Spleen (tissue), 11 donors: ENCODE data around the gene GRIK2. TPM values are rescaled to one million over a fixed set of nuclear protein-coding genes. Genes with fewer than 3 reads are reported as not detected.

Experiments used
- DNase-seq: peaks from one replicate; pipeline ENCODE4 v3.0.0-alpha.2; 2020
- H3K27ac ChIP-seq, 8 donors: fragments of 200-600 bp; sonication (generic) in 7 of 8; 1 replicate in 4 of 8; 2 replicates in 4 of 8; pipeline versions ENCODE4 v1.5.0 to v1.8.0; 2016 to 2021; ENCODE audit warnings: inconsistent platforms in 4 of 8, mild to moderate bottlenecking in 4 of 8, moderate library complexity in 1 of 8
- H3K27me3 ChIP-seq, 7 donors: fragments of 200-600 bp; sonication (generic) in 6 of 7; replicated peaks in 1 of 7; 1 replicate in 4 of 7; 2 replicates in 3 of 7; pipeline versions ENCODE4 v1.5.0 to v1.8.0; 2016 to 2021; ENCODE audit warnings: inconsistent platforms in 3 of 7, mild to moderate bottlenecking in 1 of 7
- H3K36me3 ChIP-seq, 6 donors: fragments of 200-600 bp; sonication (generic) in 5 of 6; 1 replicate in 4 of 6; 2 replicates in 2 of 6; pipeline versions ENCODE4 v1.5.0 to v1.8.0; 2016 to 2021; ENCODE audit warnings: inconsistent platforms in 2 of 6
- H3K4me1 ChIP-seq, 6 donors: fragments of 200-600 bp; sonication (generic) in 5 of 6; 1 replicate in 3 of 6; 2 replicates in 3 of 6; pipeline versions ENCODE4 v1.5.0 to v1.8.0; 2016 to 2021; ENCODE audit warnings: inconsistent platforms in 3 of 6
- H3K4me3 ChIP-seq, 8 donors: fragments of 200-600 bp; sonication (generic) in 7 of 8; 1 replicate in 4 of 8; 2 replicates in 4 of 8; pipeline versions ENCODE4 v1.5.0 to v1.8.0; 2016 to 2021; ENCODE audit warnings: inconsistent platforms in 4 of 8, mild to moderate bottlenecking in 4 of 8, moderate library complexity in 2 of 8
- H3K9me3 ChIP-seq, 8 donors: fragments of 200-600 bp; sonication (generic) in 7 of 8; 1 replicate in 4 of 8; 2 replicates in 4 of 8; pipeline versions ENCODE4 v1.5.0 to v1.8.0; 2016 to 2021; ENCODE audit warnings: inconsistent platforms in 4 of 8
- POLR2A ChIP-seq, 3 donors: fragments of 450-650 bp; IDR thresholded peaks; one replicate each; pipeline ENCODE4 v1.5.1; 2017; ENCODE audit warnings: antibody characterized with exemption in 3 of 3, mild to moderate bottlenecking in 1 of 3
- POLR2AphosphoS5 ChIP-seq, 3 donors: sonication (generic); formaldehyde crosslinking; IDR thresholded peaks; one replicate each; pipeline ENCODE4 v1.5.1; 2017; ENCODE audit warnings: antibody characterized with exemption in 3 of 3
- WGBS, 5 donors: extraction: QIAGEN DNeasy Blood & Tissue Kit in 3 of 5; methylation state at CpG; one replicate each; pipeline versions ENCODE4 v1.1.5 to v1.1.7; 2013 to 2018; 5-methylcytosine and 5-hydroxymethylcytosine counted together
- intact Hi-C: fragments of 100-400 bp; cut with DNase I; formaldehyde crosslinking; loops from one replicate; pipeline ENCODE4 v1.15.0; 2023; ENCODE audit warnings: low total_unique reads
- polyA plus RNA-seq, 3 donors: library from polyadenylated mRNA; stranded (reverse); fragments of 200-250 nt; gene quantifications; one replicate each; pipeline ENCODE4 v1.2.1, GENCODE V29; 2013
- total RNA-seq, 7 donors: library from RNA; depleted of rRNA in 3 of 7; stranded (reverse); fragments of >200 nt in 3 of 7; fragmentation: NEBNext Ultra II Directional in 4 of 7; extraction: Animal tissue kit (Norgen Biotek cat#: 25700) in 4 of 7; gene quantifications; one replicate each; pipeline versions ENCODE4 v1.1.0 to v1.2.1, GENCODE V29; 2016 to 2021
- TF ChIP-seq, protein P1 (sequence below), 11 experiments: fragments of 200-600 bp in 7 of 11; fragments of 450-650 bp in 4 of 11; sonication (generic) in 4 of 11; IDR thresholded peaks in 8 of 11; conservative IDR thresholded peaks in 3 of 11; 1 replicate in 7 of 11; 2 replicates in 4 of 11; pipeline versions ENCODE4 v1.4.0 to v1.8.0; 2016 to 2021; ENCODE audit warnings: antibody characterized with exemption in 11 of 11, inconsistent platforms in 4 of 11, mild to moderate bottlenecking in 1 of 11
- donor health status: healthy with polysubstance abuse.
- donor health status: DM: no; HTN: no; CAD: no; lungs with moderate emphysema.
- donor health status: DM: no; HTN: no; CAD: no.
- donor health status: Bipolar disorder and iron deficiency.
- donor health status: healthy.
- donor health status: DM: no; HTN: no; CAD: no.
- donor health status: DM: yes; HTN: yes; CAD: no.

Gene GRIK2
- total and polyA plus RNA-seq, 10 donors, result 0.07 to 2.7 (median 0.89) TPM

DNA sequence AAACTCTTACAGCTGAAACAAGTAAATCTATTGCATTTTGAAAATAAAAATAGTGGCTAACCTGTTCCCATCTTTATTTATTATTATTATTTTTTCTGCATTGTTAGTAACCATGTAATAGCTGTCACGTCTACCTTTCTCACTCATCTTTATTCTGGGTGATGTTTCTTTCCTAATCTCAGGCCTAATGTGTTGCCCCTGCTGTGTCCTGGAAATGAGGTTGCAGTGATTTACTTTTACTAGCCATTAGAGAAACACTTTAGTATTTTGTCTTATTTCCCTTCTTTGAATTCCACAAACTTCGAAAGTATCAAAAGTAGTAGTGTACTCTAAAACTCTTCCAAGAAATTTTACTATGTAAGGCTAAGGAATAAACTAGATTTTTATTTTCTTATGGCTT, 546.9 kb downstream of the GRIK2 start:
- Histone ChIP-seq H3K36me3 (no peaks in the 10 kb centered on the region), H3K9me3 (peaks cover 0 to 20% (median 12%) of the 10 kb centered on the region in 8 donors), H3K27me3 (no peaks in the 10 kb centered on the region), H3K27ac (no peak overlapping the region), H3K4me1 (no peaks in the 10 kb centered on the region), H3K4me3 (no peak overlapping the region)
- TF ChIP-seq POLR2A (IDR thresholded peaks at IDR 0.05), result no peak
- TF ChIP-seq, protein P1, sequence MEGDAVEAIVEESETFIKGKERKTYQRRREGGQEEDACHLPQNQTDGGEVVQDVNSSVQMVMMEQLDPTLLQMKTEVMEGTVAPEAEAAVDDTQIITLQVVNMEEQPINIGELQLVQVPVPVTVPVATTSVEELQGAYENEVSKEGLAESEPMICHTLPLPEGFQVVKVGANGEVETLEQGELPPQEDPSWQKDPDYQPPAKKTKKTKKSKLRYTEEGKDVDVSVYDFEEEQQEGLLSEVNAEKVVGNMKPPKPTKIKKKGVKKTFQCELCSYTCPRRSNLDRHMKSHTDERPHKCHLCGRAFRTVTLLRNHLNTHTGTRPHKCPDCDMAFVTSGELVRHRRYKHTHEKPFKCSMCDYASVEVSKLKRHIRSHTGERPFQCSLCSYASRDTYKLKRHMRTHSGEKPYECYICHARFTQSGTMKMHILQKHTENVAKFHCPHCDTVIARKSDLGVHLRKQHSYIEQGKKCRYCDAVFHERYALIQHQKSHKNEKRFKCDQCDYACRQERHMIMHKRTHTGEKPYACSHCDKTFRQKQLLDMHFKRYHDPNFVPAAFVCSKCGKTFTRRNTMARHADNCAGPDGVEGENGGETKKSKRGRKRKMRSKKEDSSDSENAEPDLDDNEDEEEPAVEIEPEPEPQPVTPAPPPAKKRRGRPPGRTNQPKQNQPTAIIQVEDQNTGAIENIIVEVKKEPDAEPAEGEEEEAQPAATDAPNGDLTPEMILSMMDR (IDR thresholded peaks at IDR 0.05 in 8 of 11, conservative IDR thresholded peaks at IDR 0.05 in 3 of 11), result no peak
- intact Hi-C loops, result no loop called here
- DNase-seq, result no peak
- WGBS, 5 donors, result 61 to 83% (median 73%) methylated on average over 2 of the region's 2 CpGs

DNA sequence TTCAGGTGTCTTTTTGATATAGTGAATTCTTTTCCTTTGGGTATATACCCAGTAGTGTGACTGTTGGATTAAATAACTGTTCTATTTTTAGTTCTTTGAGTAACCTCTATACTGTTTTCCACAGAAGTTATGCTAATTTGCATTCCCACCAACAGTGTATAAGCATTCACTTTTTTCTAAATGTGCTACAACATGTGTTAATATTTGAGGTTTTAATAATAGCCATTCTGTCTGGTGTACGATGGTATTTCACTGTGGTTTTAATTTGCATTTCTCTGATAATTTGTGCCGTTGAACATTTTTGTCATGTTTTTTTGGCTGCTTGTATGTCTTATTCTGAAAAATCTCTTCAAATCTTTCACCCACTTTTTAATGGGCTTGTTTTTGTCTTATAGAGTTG, 563.5 kb downstream of the GRIK2 start:
- DNase-seq, result no peak
- Histone ChIP-seq H3K4me1 (no peaks in the 10 kb centered on the region), H3K9me3 (peaks cover 0 to 17% (median 8%) of the 10 kb centered on the region in 8 donors), H3K36me3 (no peaks in the 10 kb centered on the region), H3K4me3 (no peak overlapping the region), H3K27me3 (no peaks in the 10 kb centered on the region), H3K27ac (no peak overlapping the region)
- 63 to 92% (median 89%) methylated on average over 2 of the region's 2 CpGs for WGBS, 5 donors
- intact Hi-C loops, result no loop called here
- TF ChIP-seq POLR2AphosphoS5 (IDR thresholded peaks at IDR 0.05), result no peak
- TF ChIP-seq, protein P1 (IDR thresholded peaks at IDR 0.05 in 8 of 11, conservative IDR thresholded peaks at IDR 0.05 in 3 of 11), result no peak
- TF ChIP-seq POLR2A (IDR thresholded peaks at IDR 0.05), result no peak

DNA sequence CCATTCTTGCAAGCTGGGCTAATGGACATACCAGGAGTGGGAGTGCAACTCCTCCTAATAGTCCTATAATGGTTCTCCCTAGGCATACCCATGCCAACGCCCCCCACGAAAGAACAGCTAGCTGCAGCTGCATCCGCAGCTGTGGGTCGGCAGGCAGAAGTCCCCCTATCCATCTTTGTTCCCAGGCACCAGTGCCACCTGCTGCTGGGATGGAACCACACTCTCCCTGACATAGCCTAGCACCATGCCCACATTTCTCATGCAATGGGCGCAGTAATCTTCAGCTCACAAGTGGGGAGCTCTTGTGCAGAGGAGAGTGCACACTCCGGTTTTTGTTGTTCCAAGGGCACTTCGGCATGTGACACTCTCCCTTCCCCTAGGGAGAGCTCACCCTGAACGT, 567.8 kb downstream of the GRIK2 start:
- no peak for TF ChIP-seq POLR2A (IDR thresholded peaks at IDR 0.05)
- TF ChIP-seq, protein P1 (IDR thresholded peaks at IDR 0.05 in 8 of 11, conservative IDR thresholded peaks at IDR 0.05 in 3 of 11), result no peak
- TF ChIP-seq POLR2AphosphoS5 (IDR thresholded peaks at IDR 0.05), result no peak
- H3K36me3 ChIP-seq, result no peaks in the 10 kb centered on the region
- peak; percentile 39 for DNase-seq
- H3K9me3 ChIP-seq, result peaks cover 0 to 31% (median 18%) of the 10 kb centered on the region in 8 donors
- H3K4me1 ChIP-seq, result no peaks in the 10 kb centered on the region
- 77 to 96% (median 86%) methylated on average over 6 to 8 of the region's 8 CpGs for WGBS, 5 donors
- H3K27ac ChIP-seq, result no peak overlapping the region
- no peaks in the 10 kb centered on the region for H3K27me3 ChIP-seq
- no peak overlapping the region for H3K4me3 ChIP-seq
- intact Hi-C loops, result no loop called here

DNA sequence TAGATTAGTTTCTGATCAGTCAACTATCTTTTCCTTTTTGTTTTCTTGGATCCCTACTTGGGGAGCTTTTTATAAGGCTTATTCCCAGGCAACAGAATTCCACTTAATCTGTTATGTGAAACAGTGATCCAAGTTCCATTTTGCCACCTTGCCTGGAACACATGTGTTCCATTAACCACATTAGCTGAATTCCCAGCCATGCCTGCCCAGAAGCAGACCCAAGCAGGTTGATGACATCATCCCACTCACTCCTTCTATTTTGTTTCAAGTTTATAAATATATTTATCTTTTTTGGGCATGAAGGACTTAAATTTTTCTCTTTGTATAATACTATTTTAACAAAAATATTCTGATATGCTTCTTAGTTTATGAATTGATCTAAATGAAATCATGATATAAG, 587.4 kb downstream of the GRIK2 start:
- Histone ChIP-seq H3K4me1 (no peaks in the 10 kb centered on the region), H3K36me3 (no peaks in the 10 kb centered on the region), H3K9me3 (no peaks in the 10 kb centered on the region), H3K27ac (no peak overlapping the region), H3K27me3 (no peaks in the 10 kb centered on the region), H3K4me3 (no peak overlapping the region)
- TF ChIP-seq, protein P1 (IDR thresholded peaks at IDR 0.05 in 8 of 11, conservative IDR thresholded peaks at IDR 0.05 in 3 of 11), result no peak
- TF ChIP-seq POLR2AphosphoS5 (IDR thresholded peaks at IDR 0.05) (no peak), POLR2A (IDR thresholded peaks at IDR 0.05) (no peak)
- intact Hi-C loops, result no loop called here
- no peak for DNase-seq
